SK-N-SH treated with all-trans-retinoic acid at 6 μM for 48 hours (cell line): ENCODE measurements around the gene ADORA1.

ENCODE experiments used
- ATAC-seq: fragments of 200-7000 bp; cut with Tn5 transposase; 3 replicates; pipeline ENCODE4 v1.9.1; 2020; ENCODE audit warnings: mild to moderate bottlenecking, moderate library complexity
- CREB5 ChIP-seq: fragments of 250-450 bp; sonication (Bioruptor Pico); IDR thresholded peaks from 2 replicates; pipeline ENCODE4 v1.5.1; 2020; ENCODE audit warnings: low read depth, mild to moderate bottlenecking, moderate library complexity
- CSDC2 ChIP-seq: fragments of 250-450 bp; sonication (Bioruptor Pico); IDR thresholded peaks from 2 replicates; pipeline ENCODE4 v1.5.0; 2020; ENCODE audit warnings: mild to moderate bottlenecking, moderate library complexity
- ESRRG ChIP-seq: fragments of 250-450 bp; sonication (Bioruptor Pico); IDR thresholded peaks from 2 replicates; pipeline ENCODE4 v1.6.1; 2021; ENCODE audit warnings: mild to moderate bottlenecking
- ISL1 ChIP-seq: fragments of 250-450 bp; sonication (Bioruptor Pico); IDR thresholded peaks from 2 replicates; pipeline ENCODE4 v2.1.2; 2022; ENCODE audit warnings: mild to moderate bottlenecking, moderate library complexity
- PATZ1 ChIP-seq: fragments of 250-450 bp; sonication (Bioruptor Pico); IDR thresholded peaks from 2 replicates; pipeline ENCODE4 v1.8.0; 2020; ENCODE audit warnings: mild to moderate bottlenecking, moderate library complexity, borderline replicate concordance
- POU6F1 ChIP-seq: fragments of 250-450 bp; sonication (Bioruptor Pico); IDR thresholded peaks from 2 replicates; pipeline ENCODE4 v1.8.0; 2021; ENCODE audit warnings: low read depth, mild to moderate bottlenecking, moderate library complexity, borderline replicate concordance
- PPARA ChIP-seq: fragments of 250-450 bp; sonication (Bioruptor Pico); IDR thresholded peaks from 2 replicates; pipeline ENCODE4 v1.5.0; 2020; ENCODE audit warnings: mild to moderate bottlenecking, borderline replicate concordance
- SNAI2 ChIP-seq: fragments of 250-450 bp; sonication (Bioruptor Pico); IDR thresholded peaks from 2 replicates; pipeline ENCODE4 v1.5.0; 2020; ENCODE audit warnings: mild to moderate bottlenecking, moderate library complexity
- TCF4 ChIP-seq: fragments of 250-450 bp; sonication (Bioruptor Pico); IDR thresholded peaks from 2 replicates; pipeline ENCODE4 v1.8.0; 2021; ENCODE audit warnings: mild to moderate bottlenecking, moderate library complexity, borderline replicate concordance
- TSHZ2 ChIP-seq: fragments of 250-450 bp; sonication (Bioruptor Pico); IDR thresholded peaks from 2 replicates; pipeline ENCODE4 v1.5.0; 2020; ENCODE audit warnings: mild to moderate bottlenecking, moderate library complexity
- ZFP3 ChIP-seq: fragments of 250-450 bp; sonication (Bioruptor Pico); IDR thresholded peaks from 2 replicates; pipeline ENCODE4 v1.5.0; 2020; ENCODE audit warnings: mild to moderate bottlenecking, moderate library complexity
- ZFP30 ChIP-seq: fragments of 450-650 bp; formaldehyde crosslinking; IDR thresholded peaks from 2 replicates; pipeline ENCODE4 v1.5.0; 2022; ENCODE audit warnings: mild to moderate bottlenecking, moderate library complexity
- ZNF565 ChIP-seq: fragments of 450-650 bp; formaldehyde crosslinking; conservative IDR thresholded peaks from 2 replicates; pipeline ENCODE4 v1.5.0; 2020; ENCODE audit warnings: low read depth, mild to moderate bottlenecking, moderate library complexity
- ZNF70 ChIP-seq: fragments of 450-650 bp; formaldehyde crosslinking; IDR thresholded peaks from 2 replicates; pipeline ENCODE4 v1.5.0; 2020; ENCODE audit warnings: mild to moderate bottlenecking, moderate library complexity
- ZNF8 ChIP-seq: fragments of 450-650 bp; formaldehyde crosslinking; IDR thresholded peaks from 2 replicates; pipeline ENCODE4 v1.5.0; 2020; ENCODE audit warnings: mild to moderate bottlenecking, moderate library complexity

The ADORA1 gene

DNA sequence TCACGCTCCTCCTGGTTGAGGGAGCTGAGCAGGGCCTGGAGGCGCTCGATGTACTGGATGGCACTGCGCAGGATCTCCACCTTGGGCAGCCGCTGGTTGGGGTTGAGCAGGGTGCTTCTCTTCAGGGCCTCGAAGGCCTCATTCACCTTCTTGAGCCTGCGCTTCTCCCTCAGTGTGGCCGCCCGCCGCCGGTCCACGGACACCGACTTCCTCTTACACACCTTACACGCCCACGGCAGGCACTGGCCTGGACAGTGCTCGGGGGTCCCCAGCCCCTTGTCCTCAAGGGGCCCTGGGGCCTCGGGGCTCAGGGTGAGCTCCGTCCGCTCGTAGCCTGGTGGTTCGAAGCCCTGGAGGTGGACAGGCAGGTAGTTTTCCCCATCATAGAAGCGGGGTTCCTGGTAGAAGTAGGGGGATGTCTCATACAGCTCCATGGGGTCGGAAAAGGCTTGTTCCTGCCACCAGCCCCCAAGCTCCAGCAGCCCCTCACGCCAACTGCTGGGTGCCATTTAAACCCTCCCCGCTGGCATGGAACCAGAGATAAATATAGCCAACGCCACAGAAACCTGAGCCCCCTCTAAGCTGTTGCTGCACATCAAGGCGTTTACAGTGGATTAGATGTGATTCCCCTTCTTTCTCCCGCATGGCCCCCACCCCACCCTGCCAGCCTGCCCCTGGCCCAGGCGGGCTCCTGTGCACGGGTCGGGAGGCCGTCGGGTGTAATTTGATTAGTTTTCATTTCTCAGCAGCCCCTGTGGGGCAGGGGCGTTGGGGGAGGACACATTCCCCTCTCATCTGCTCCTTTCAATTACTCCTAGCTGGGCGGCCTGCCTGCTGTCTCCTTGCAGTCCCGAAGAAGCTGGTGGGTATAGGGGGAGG, 41.8 kb upstream of the ADORA1 start, which contains the start of gene MYOG (continued):
- no peak for TF ChIP-seq POU6F1 (CRISPR knock-in tag)
- no peak for TF ChIP-seq ZFP30 (CRISPR knock-in tag)
- TF ChIP-seq, all 23 proteins: peak for 0

GRCh38 chr1:203086992-203087763, 40.3 kb upstream of the ADORA1 start:
- TF ChIP-seq TSHZ2 (CRISPR knock-in tag) (no peak), PATZ1 (no peak), SNAI2 (CRISPR knock-in tag) (no peak), CREB5 (no peak), ZNF8 (CRISPR knock-in tag) (no peak), ESRRG (CRISPR knock-in tag) (no peak), CSDC2 (CRISPR knock-in tag) (no peak)
- ATAC-seq, result no peak

- TF ChIP-seq ZNF565, result no peak
- no peak for TF ChIP-seq ZFP30 (CRISPR knock-in tag)
- no peak for TF ChIP-seq CSDC2 (CRISPR knock-in tag)
- TF ChIP-seq SNAI2 (CRISPR knock-in tag), result no peak
- no peak for TF ChIP-seq ESRRG (CRISPR knock-in tag)
- no peak for TF ChIP-seq ZNF70 (CRISPR knock-in tag)
- TF ChIP-seq PATZ1, result no peak
- no peak for TF ChIP-seq TCF4 (CRISPR knock-in tag)
- no peak for TF ChIP-seq CREB5
- TF ChIP-seq TSHZ2 (CRISPR knock-in tag), result no peak
- TF ChIP-seq POU6F1 (CRISPR knock-in tag), result no peak
- no peak for TF ChIP-seq PPARA
- no peak for TF ChIP-seq ZFP3 (CRISPR knock-in tag)
- no peak for TF ChIP-seq ISL1 (CRISPR knock-in tag)
- no peak for TF ChIP-seq ZNF8 (CRISPR knock-in tag)
- ATAC-seq, result no peak
Observed at GRCh38 chr1:203088441-203088840, 39.1 kb upstream of the ADORA1 start.
